ENCODE results near the gene DNAJC18.

DNA sequence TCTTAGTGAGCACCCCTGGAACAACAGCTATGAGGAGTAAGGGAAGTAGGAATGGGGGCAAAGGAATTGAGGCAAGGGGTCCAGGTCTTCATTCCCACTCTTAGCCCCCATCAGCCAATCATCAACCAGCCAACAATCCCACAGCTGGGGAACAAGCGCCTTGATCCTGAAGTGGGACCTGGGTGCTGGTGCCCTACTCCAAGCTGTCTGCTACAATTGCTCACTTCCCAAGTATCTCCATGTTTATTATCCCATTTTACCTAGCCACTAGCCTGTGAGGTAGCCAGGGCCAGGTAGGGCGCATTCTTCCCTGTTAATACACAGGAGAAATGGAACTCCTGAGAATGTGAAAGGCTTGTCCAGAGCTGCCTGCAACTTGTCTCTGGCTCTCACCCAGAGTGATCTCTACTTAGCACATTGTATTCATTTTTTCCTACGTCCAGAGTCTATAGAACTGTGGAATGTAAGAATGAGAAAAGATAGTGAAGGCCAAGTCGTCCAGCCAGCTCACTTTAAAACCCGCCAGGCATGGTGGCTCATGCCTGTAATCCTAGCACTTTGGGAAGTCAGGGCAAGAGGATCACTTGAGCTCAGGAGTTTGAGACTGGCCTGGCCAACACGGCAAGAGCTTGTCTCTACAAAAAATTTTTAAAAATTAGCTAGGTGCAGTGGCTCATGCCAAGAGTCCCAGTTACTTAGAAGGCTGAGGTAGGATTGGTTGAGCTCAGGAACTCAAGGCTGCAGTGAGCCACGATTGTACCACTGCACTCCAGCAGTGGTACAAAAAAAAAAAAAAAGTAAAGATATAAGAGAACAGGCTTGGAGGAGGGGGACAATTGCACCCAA is 6.2 kb upstream of the DNAJC18 start:
- TF ChIP-seq POLR2A (IDR thresholded peaks at IDR 0.05; ENCODE audit: low read length), result no peak
- no peak for TF ChIP-seq GATA1 (IDR thresholded peaks at IDR 0.05; ENCODE audit: low read depth, low read length)
